Left lung (tissue), 10 donors: ENCODE data around the gene KRT16. TPM values are rescaled to one million over a fixed set of nuclear protein-coding genes. Genes with fewer than 3 reads are reported as not detected.

Experiments
- ATAC-seq: fragments of 200-7000 bp; cut with Tn5 transposase; one replicate; pipeline ENCODE4 v1.9.1; 2020; ENCODE audit warnings: moderate library complexity
- DNase-seq, 4 donors: peaks; one replicate each; pipeline ENCODE4 v3.0.0-alpha.2; 2013 to 2020
- H3K27ac ChIP-seq, 2 donors: fragments of 200-600 bp; sonication (generic) in 1 of 2; one replicate each; pipeline versions ENCODE4 v1.5.0 to v1.8.0; 2020 to 2021
- H3K27me3 ChIP-seq, 2 donors: fragments of 200-600 bp; sonication (generic) in 1 of 2; one replicate each; pipeline versions ENCODE4 v1.5.0 to v1.8.0; 2020 to 2021
- H3K36me3 ChIP-seq, 2 donors: fragments of 200-600 bp; sonication (generic) in 1 of 2; one replicate each; pipeline versions ENCODE4 v1.5.0 to v1.8.0; 2020 to 2021
- H3K4me1 ChIP-seq, 2 donors: fragments of 200-600 bp; one replicate each; pipeline ENCODE4 v1.8.0; 2021
- H3K4me3 ChIP-seq, 2 donors: fragments of 200-600 bp; sonication (generic) in 1 of 2; one replicate each; pipeline versions ENCODE4 v1.5.0 to v1.8.0; 2020 to 2021; ENCODE audit warnings: mild to moderate bottlenecking in 1 of 2
- H3K9me3 ChIP-seq, 2 donors: fragments of 200-600 bp; sonication (generic) in 1 of 2; one replicate each; pipeline versions ENCODE4 v1.5.0 to v1.8.0; 2020 to 2021
- CTCF ChIP-seq, 2 donors: fragments of 200-600 bp; sonication (generic) in 1 of 2; IDR thresholded peaks; one replicate each; pipeline versions ENCODE4 v1.5.0 to v1.8.0; 2021; ENCODE audit warnings: antibody characterized with exemption in 2 of 2
- intact Hi-C, 2 donors: fragments of 100-400 bp; cut with DNase I; formaldehyde crosslinking; loops; one replicate each; pipeline versions ENCODE4 v1.11.2 to v1.14.2; 2022
- polyA plus RNA-seq, 6 donors: library from polyadenylated mRNA; unstranded; fragments of 120-200 nt; gene quantifications; one replicate each; pipeline ENCODE4 v1.2.1, GENCODE V29; 2013; ENCODE audit not compliant: insufficient read length in 6 of 6
- total RNA-seq, 2 donors: library from RNA; stranded (reverse); fragmentation: NEBNext Ultra II Directional; extraction: Animal tissue kit (Norgen Biotek cat#: 25700); gene quantifications; one replicate each; pipeline ENCODE4 v1.2.1, GENCODE V29; 2021
- donor health status: DM: no; HTN: yes; CAD: no.
- donor health status: DM: no; HTN: no; CAD: no.

KRT16 gene
- total and polyA plus RNA-seq, 8 donors, result 0.65 to 1.0 TPM; not detected in 6

- no peaks in the 10 kb centered on the region for H3K27me3 ChIP-seq
- DNase-seq (peak in 1 of 4 donors; percentile 62), ATAC-seq (no peak)
- intact Hi-C loops, result no loop called here
- H3K9me3 ChIP-seq, result no peaks in the 10 kb centered on the region
- no peaks in the 10 kb centered on the region for H3K36me3 ChIP-seq
- TF ChIP-seq CTCF (IDR thresholded peaks at IDR 0.05), result no peak
- no peak overlapping the region for H3K4me3 ChIP-seq
- no peaks in the 10 kb centered on the region for H3K4me1 ChIP-seq
- H3K27ac ChIP-seq, result no peak overlapping the region
Observed at GRCh38 chr17:41638194-41638593, 25.6 kb upstream of the KRT16 start.

DNA sequence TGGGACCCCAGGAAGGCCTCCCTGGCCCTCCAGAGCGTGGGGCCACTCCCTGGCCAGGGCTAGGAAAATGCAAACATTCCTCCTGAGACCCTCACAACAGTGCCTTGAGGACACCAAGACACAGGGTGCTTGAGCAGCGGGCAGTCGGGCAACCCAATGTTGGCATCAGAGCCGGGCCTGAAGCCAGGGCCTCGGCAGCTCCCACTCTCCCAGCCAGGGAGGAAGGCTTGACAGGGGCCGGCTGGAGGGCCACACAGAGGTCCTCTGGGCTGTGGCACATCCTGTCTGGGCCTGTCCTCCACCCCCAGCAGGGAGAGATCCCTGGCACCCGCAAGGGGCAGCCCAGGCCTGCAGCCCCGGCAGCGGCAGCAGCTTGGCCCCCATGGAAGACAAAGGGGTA is 24.1 kb upstream of the KRT16 start:
- Histone ChIP-seq H3K9me3 (no peaks in the 10 kb centered on the region), H3K4me3 (no peak overlapping the region), H3K36me3 (no peaks in the 10 kb centered on the region), H3K4me1 (no peaks in the 10 kb centered on the region), H3K27ac (no peak overlapping the region), H3K27me3 (no peaks in the 10 kb centered on the region)
- DNase-seq, result peak in 1 of 4 donors; percentile 67
- ATAC-seq, result no peak
- intact Hi-C loops, result no loop called here
- no peak for TF ChIP-seq CTCF (IDR thresholded peaks at IDR 0.05)

DNA sequence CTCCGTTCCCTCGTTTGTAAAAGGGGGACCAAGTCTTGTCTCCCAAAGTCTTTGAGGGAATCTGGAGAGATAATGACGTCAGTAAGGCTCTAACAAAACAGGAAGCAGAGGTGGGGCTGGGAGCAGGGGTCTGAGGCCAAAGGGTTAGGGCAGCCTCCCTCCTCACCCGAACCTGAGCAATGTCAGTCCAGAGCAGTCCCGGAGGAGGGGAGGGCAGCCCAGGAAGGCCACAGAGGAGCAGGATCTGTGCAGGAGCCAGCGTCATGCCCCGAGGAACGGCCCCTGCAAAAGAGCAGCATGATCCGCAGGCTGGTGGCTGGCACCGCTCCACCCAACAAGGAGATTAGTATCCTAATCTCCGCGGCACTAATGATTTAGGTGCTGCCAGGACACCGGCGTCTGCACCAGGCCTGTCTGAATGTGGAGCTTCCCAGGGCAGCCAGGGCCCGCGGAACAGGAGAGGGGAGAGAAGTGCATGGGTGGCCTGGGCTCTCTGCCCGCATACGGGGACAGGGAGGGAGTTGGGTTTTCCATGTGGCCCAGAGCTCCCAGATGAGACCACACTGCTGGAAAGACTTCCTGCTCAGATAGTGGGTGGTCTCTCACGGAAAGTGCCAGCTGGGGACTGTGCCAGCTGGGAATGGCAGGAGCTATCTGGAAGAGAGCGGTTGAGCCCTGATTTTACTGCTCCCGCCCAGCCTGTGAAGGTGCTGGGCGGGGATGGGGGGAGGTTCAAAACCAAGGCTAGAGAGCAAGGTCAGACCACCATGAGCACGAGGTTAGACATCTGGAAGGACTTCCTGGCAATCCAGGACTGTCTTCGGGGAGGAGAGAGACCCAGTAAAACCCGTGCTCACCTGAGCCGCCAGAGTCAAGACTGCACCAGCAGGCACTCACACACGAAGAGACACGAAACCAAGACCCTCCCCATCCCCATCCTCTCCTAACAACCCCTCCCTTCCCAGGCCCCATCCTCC is 22.8 kb upstream of the KRT16 start:
- TF ChIP-seq CTCF (IDR thresholded peaks at IDR 0.05), result no peak
- no peaks in the 10 kb centered on the region for H3K9me3 ChIP-seq
- no peaks in the 10 kb centered on the region for H3K36me3 ChIP-seq
- H3K27ac ChIP-seq, result no peak overlapping the region
- H3K4me3 ChIP-seq, result no peak overlapping the region
- intact Hi-C loops, result no loop called here
- ATAC-seq (peak; percentile 14), DNase-seq (peak in 3 of 4 donors; percentile 72 to 89 (median 77))
- no peaks in the 10 kb centered on the region for H3K4me1 ChIP-seq
- no peaks in the 10 kb centered on the region for H3K27me3 ChIP-seq

GRCh38 chr17:41634639-41635038 is 22.1 kb upstream of the KRT16 start:
- intact Hi-C loops, result no loop called here
- no peaks in the 10 kb centered on the region for H3K27me3 ChIP-seq
- H3K27ac ChIP-seq, result no peak overlapping the region
- no peak for ATAC-seq
- DNase-seq, result peak in 1 of 4 donors; percentile 1
- no peaks in the 10 kb centered on the region for H3K9me3 ChIP-seq
- no peaks in the 10 kb centered on the region for H3K4me1 ChIP-seq
- no peaks in the 10 kb centered on the region for H3K36me3 ChIP-seq
- no peak overlapping the region for H3K4me3 ChIP-seq
- TF ChIP-seq CTCF (IDR thresholded peaks at IDR 0.05), result no peak

GRCh38 chr17:41633556-41634199 is 21.1 kb upstream of the KRT16 start:
- no peaks in the 10 kb centered on the region for H3K36me3 ChIP-seq
- H3K4me3 ChIP-seq, result no peak overlapping the region
- intact Hi-C loops, result no loop called here
- H3K27me3 ChIP-seq, result no peaks in the 10 kb centered on the region
- ATAC-seq (no peak), DNase-seq (peak in 1 of 4 donors; percentile 39)
- no peak overlapping the region for H3K27ac ChIP-seq
- H3K9me3 ChIP-seq, result no peaks in the 10 kb centered on the region
- no peaks in the 10 kb centered on the region for H3K4me1 ChIP-seq
- TF ChIP-seq CTCF (IDR thresholded peaks at IDR 0.05), result no peak
